ENCODE measurements around the gene TAF3. TPM values are rescaled to one million over a fixed set of nuclear protein-coding genes. Genes with fewer than 3 reads are reported as not detected.

Gene TAF3
- total RNA-seq, 2 experiments from 2014 or later, result 13.9 to 16.4 TPM

- no peaks in the 10 kb centered on the region for H3K9me3 Mint-ChIP-seq
- ChIA-PET CTCF (no interaction called here), POLR2A (interaction anchor here (0.6 to 1.0 kb wide), 2 partner anchors 18 to 296 kb away, joined by 3 to 4 read pairs; partner anchors contain the start of gene GATA3)
- H3K27ac Mint-ChIP-seq, result peak overlapping the region; percentile 57
- H3K27me3 Mint-ChIP-seq, result peaks cover 78% of the 10 kb centered on the region
- no peak overlapping the region for H3K4me3 Mint-ChIP-seq
- H3K4me1 Mint-ChIP-seq, result peaks cover 26% of the 10 kb centered on the region
- peaks cover 3% of the 10 kb centered on the region for H3K36me3 Mint-ChIP-seq (ENCODE audit: low read depth)
- no peak for DNase-seq
Measured at GRCh38 chr10:8036506-8037198, 218.3 kb downstream of the TAF3 start.

- Mint-ChIP-seq H3K9me3 (no peaks in the 10 kb centered on the region), H3K4me1 (peaks cover 31% of the 10 kb centered on the region), H3K27ac (peak overlapping the region; percentile 57), H3K27me3 (peaks cover 80% of the 10 kb centered on the region), H3K4me3 (no peak overlapping the region), H3K36me3 (ENCODE audit: low read depth) (peaks cover 3% of the 10 kb centered on the region)
- POLR2A ChIA-PET, result interaction anchor here (0.6 to 1.0 kb wide), 2 partner anchors 17 to 295 kb away, joined by 3 to 4 read pairs; partner anchors contain the start of gene GATA3
- CTCF ChIA-PET, result no interaction called here
- no peak for DNase-seq
Measured at GRCh38 chr10:8037199-8037801, 219.0 kb downstream of the TAF3 start.

- Mint-ChIP-seq H3K4me1 (peaks cover 38% of the 10 kb centered on the region), H3K27ac (peak overlapping the region; percentile 1), H3K9me3 (no peaks in the 10 kb centered on the region), H3K4me3 (peak overlapping the region; percentile 14), H3K27me3 (peaks cover 82% of the 10 kb centered on the region), H3K36me3 (ENCODE audit: low read depth) (peaks cover 4% of the 10 kb centered on the region)
- ChIA-PET CTCF (interaction anchor here (0.7 kb wide), 1 partner anchor 22 kb away, joined by 4 read pairs; no protein-coding TSS in a partner anchor), POLR2A (interaction anchor here (1.0 kb wide), 1 partner anchor 294 kb away, joined by 3 read pairs; no protein-coding TSS in a partner anchor)
- DNase-seq, result no peak
Measured at GRCh38 chr10:8037941-8038894, 219.9 kb downstream of the TAF3 start.

GRCh38 chr10:8039321-8039881 is 221.1 kb downstream of the TAF3 start:
- H3K4me3 Mint-ChIP-seq, result no peak overlapping the region
- no peak overlapping the region for H3K27ac Mint-ChIP-seq
- ChIA-PET POLR2A (no interaction called here), CTCF (no interaction called here)
- H3K27me3 Mint-ChIP-seq, result peaks cover 85% of the 10 kb centered on the region
- peaks cover 45% of the 10 kb centered on the region for H3K4me1 Mint-ChIP-seq
- H3K36me3 Mint-ChIP-seq (ENCODE audit: low read depth), result peaks cover 10% of the 10 kb centered on the region
- no peak for DNase-seq
- H3K9me3 Mint-ChIP-seq, result no peaks in the 10 kb centered on the region

- H3K4me3 Mint-ChIP-seq, result no peak overlapping the region
- ChIA-PET POLR2A (no interaction called here), CTCF (interaction anchor here (1.4 kb wide), 1 partner anchor 10 kb away, joined by 5 read pairs; no protein-coding TSS in a partner anchor)
- DNase-seq, result no peak
- H3K27me3 Mint-ChIP-seq, result peaks cover 89% of the 10 kb centered on the region
- peaks cover 12% of the 10 kb centered on the region for H3K36me3 Mint-ChIP-seq (ENCODE audit: low read depth)
- peaks cover 50% of the 10 kb centered on the region for H3K4me1 Mint-ChIP-seq
- H3K9me3 Mint-ChIP-seq, result no peaks in the 10 kb centered on the region
- no peak overlapping the region for H3K27ac Mint-ChIP-seq
Measured at GRCh38 chr10:8040651-8041050, 222.3 kb downstream of the TAF3 start.

GRCh38 chr10:8041284-8041991 is 223.1 kb downstream of the TAF3 start:
- ChIA-PET CTCF (no interaction called here), POLR2A (no interaction called here)
- H3K27me3 Mint-ChIP-seq, result peaks cover 93% of the 10 kb centered on the region
- no peak overlapping the region for H3K4me3 Mint-ChIP-seq
- H3K4me1 Mint-ChIP-seq, result peaks cover 56% of the 10 kb centered on the region
- H3K36me3 Mint-ChIP-seq (ENCODE audit: low read depth), result peaks cover 12% of the 10 kb centered on the region
- DNase-seq, result no peak
- H3K27ac Mint-ChIP-seq, result peak overlapping the region; percentile 67
- H3K9me3 Mint-ChIP-seq, result no peaks in the 10 kb centered on the region

- ChIA-PET POLR2A (no interaction called here), CTCF (interaction anchor here (1.4 kb wide), 1 partner anchor 18 kb away, joined by 3 read pairs; no protein-coding TSS in a partner anchor)
- Mint-ChIP-seq H3K4me3 (peak overlapping the region; percentile 40), H3K36me3 (ENCODE audit: low read depth) (peaks cover 12% of the 10 kb centered on the region), H3K4me1 (peaks cover 57% of the 10 kb centered on the region), H3K9me3 (no peaks in the 10 kb centered on the region), H3K27me3 (peaks cover 97% of the 10 kb centered on the region), H3K27ac (peak overlapping the region; percentile 67)
- no peak for DNase-seq
Measured at GRCh38 chr10:8041992-8042720, 223.9 kb downstream of the TAF3 start.

- peaks cover 12% of the 10 kb centered on the region for H3K36me3 Mint-ChIP-seq (ENCODE audit: low read depth)
- peak overlapping the region; percentile 77 for H3K27ac Mint-ChIP-seq
- ChIA-PET POLR2A (no interaction called here), CTCF (interaction anchor here (1.4 kb wide), 1 partner anchor 17 kb away, joined by 3 read pairs; no protein-coding TSS in a partner anchor)
- H3K27me3 Mint-ChIP-seq, result peaks cover 98% of the 10 kb centered on the region
- no peaks in the 10 kb centered on the region for H3K9me3 Mint-ChIP-seq
- peaks cover 60% of the 10 kb centered on the region for H3K4me1 Mint-ChIP-seq
- DNase-seq, result no peak
- H3K4me3 Mint-ChIP-seq, result peak overlapping the region; percentile 40
Measured at GRCh38 chr10:8042721-8043568, 224.6 kb downstream of the TAF3 start.

GRCh38 chr10:8043569-8044306 is 225.4 kb downstream of the TAF3 start:
- Mint-ChIP-seq H3K27ac (peak overlapping the region; percentile 52), H3K4me3 (no peak overlapping the region)

GRCh38 chr10:8044331-8044907 is 226.1 kb downstream of the TAF3 start:
- peaks cover 12% of the 10 kb centered on the region for H3K36me3 Mint-ChIP-seq (ENCODE audit: low read depth)
- CTCF ChIA-PET, result interaction anchor here (0.5 kb wide), 1 partner anchor 170 kb away, joined by 3 read pairs; no protein-coding TSS in a partner anchor
- H3K27me3 Mint-ChIP-seq, result peaks cover 97% of the 10 kb centered on the region
- H3K4me1 Mint-ChIP-seq, result peaks cover 64% of the 10 kb centered on the region
- H3K27ac Mint-ChIP-seq, result peak overlapping the region; percentile 52
- H3K9me3 Mint-ChIP-seq, result no peaks in the 10 kb centered on the region
- DNase-seq, result no peak
- peak overlapping the region; percentile 42 for H3K4me3 Mint-ChIP-seq
- POLR2A ChIA-PET, result no interaction called here

More at GRCh38 chr10:8043569-8044306, 225.4 kb downstream of the TAF3 start:
- DNase-seq, result no peak
- CTCF ChIA-PET, result interaction anchor here (0.5 kb wide), 1 partner anchor 170 kb away, joined by 3 read pairs; no protein-coding TSS in a partner anchor
- H3K9me3 Mint-ChIP-seq, result no peaks in the 10 kb centered on the region
- POLR2A ChIA-PET, result no interaction called here
- peaks cover 98% of the 10 kb centered on the region for H3K27me3 Mint-ChIP-seq
- H3K4me1 Mint-ChIP-seq, result peaks cover 58% of the 10 kb centered on the region
- peaks cover 12% of the 10 kb centered on the region for H3K36me3 Mint-ChIP-seq (ENCODE audit: low read depth)
